ENCODE measurements around the gene VCPKMT.

Gene VCPKMT

DNA sequence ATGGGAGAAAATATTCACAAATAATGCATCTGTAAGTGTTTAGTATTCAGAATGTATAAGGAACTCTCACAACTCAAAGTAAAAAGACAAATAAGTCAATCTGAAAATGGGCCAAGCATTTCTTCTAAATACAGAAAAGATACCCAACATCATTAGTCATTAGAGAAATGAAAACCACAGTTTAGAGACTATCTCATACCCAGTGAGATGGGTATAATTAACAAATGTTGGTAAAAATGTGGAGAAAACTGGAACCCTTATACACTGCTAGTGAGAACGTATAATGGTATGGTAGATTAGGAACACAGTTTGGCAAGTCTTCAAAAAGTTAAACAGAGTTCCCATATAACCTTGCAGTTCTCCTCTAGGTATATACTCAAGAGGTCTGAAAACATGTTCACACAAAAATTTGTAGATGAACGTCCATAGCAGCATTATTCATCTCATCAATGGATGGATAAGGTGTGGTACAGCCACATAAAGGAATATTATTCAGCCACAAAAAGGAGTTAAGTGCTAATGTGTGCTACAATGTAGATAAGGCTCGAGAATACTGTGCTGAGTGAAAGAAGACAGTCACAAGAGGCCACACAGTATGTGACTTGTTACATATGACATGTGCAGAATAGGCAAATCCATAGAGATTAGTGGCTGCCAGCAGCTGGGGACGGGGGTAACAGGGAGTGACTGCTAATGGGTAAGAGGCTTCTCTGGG, 5.9 kb downstream of the VCPKMT start:
- Histone ChIP-seq H3K23ac (ENCODE audit: low read length) (no peak overlapping the region), H3K56ac (ENCODE audit: low read length) (no peak overlapping the region), H3K4me3 (ENCODE audit: low read length) (no peak overlapping the region), H3K18ac (ENCODE audit: low read length) (no peak overlapping the region), H3K4ac (ENCODE audit: low read depth, low read length) (no peak overlapping the region), H2BK15ac (replicated peaks; ENCODE audit: low read depth) (no peak overlapping the region), H3K27me3 (ENCODE audit: insufficient read depth, low read length, poor library complexity) (no peaks in the 10 kb centered on the region), H4K8ac (ENCODE audit: low read depth, low read length) (no peak overlapping the region), H3K4me2 (ENCODE audit: low read length) (no peak overlapping the region), H4K5ac (ENCODE audit: low read length) (no peak overlapping the region), H2BK5ac (ENCODE audit: low read length) (no peak overlapping the region), H3K9ac (ENCODE audit: low read length) (no peak overlapping the region), H3K4me1 (ENCODE audit: control insufficient read depth, low read depth, low read length) (no peaks in the 10 kb centered on the region), H3K79me2 (ENCODE audit: control insufficient read depth, insufficient read depth, low read length) (peaks cover 6% of the 10 kb centered on the region), H3K27ac (ENCODE audit: low read depth, low read length) (no peak overlapping the region), H2BK120ac (ENCODE audit: low read depth, low read length) (no peak overlapping the region), H3K79me1 (ENCODE audit: low read length) (peaks cover 3% of the 10 kb centered on the region), H3K36me3 (ENCODE audit: control insufficient read depth, insufficient read depth, low read length) (peaks cover 4% of the 10 kb centered on the region), H2AK5ac (ENCODE audit: low read length) (no peak overlapping the region)
- WGBS (ENCODE audit: extremely low coverage, insufficient coverage, low lambda C conversion rate) = no CpG with 5 or more reads among the region's 4 CpGs
- no peak for DNase-seq

DNA sequence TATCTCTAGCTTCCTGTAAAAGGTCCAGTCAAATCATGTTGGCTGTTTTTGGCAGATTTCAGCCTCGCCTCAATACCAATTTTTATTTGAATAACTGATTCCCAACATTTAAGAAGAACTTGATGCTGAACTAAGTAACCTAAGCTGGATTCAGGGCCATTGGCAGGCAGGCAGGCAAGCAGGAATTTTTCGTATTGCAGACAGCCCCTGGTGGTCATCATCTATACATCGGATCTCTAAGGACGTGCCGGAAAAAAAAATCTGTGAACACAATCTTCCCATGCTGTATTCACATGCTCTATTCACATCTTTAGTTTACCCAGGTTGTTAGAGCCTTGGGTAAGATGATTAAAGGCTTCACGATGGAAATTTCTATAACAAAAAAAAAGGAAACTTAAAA, 7.0 kb downstream of the VCPKMT start:
- H2BK120ac ChIP-seq (ENCODE audit: low read depth, low read length) = no peak overlapping the region
- no peak overlapping the region for H3K4ac ChIP-seq (ENCODE audit: low read depth, low read length)
- no peaks in the 10 kb centered on the region for H3K4me1 ChIP-seq (ENCODE audit: control insufficient read depth, low read depth, low read length)
- peak; percentile 48 for DNase-seq
- no peak overlapping the region for H3K4me2 ChIP-seq (ENCODE audit: low read length)
- H3K79me1 ChIP-seq (ENCODE audit: low read length) = peaks cover under 1% of the 10 kb centered on the region
- no peak overlapping the region for H3K56ac ChIP-seq (ENCODE audit: low read length)
- H3K18ac ChIP-seq (ENCODE audit: low read length) = no peak overlapping the region
- H3K4me3 ChIP-seq (ENCODE audit: low read length) = no peak overlapping the region
- no peak overlapping the region for H2BK5ac ChIP-seq (ENCODE audit: low read length)
- H2BK15ac ChIP-seq (replicated peaks; ENCODE audit: low read depth) = no peak overlapping the region
- H3K27ac ChIP-seq (ENCODE audit: low read depth, low read length) = no peak overlapping the region
- H3K27me3 ChIP-seq (ENCODE audit: insufficient read depth, low read length, poor library complexity) = no peaks in the 10 kb centered on the region
- peaks cover 2% of the 10 kb centered on the region for H3K36me3 ChIP-seq (ENCODE audit: control insufficient read depth, insufficient read depth, low read length)
- H4K5ac ChIP-seq (ENCODE audit: low read length) = no peak overlapping the region
- H4K8ac ChIP-seq (ENCODE audit: low read depth, low read length) = no peak overlapping the region
- no CpG with 5 or more reads among the region's 6 CpGs for WGBS (ENCODE audit: extremely low coverage, insufficient coverage, low lambda C conversion rate)
- H3K23ac ChIP-seq (ENCODE audit: low read length) = no peak overlapping the region
- no peak overlapping the region for H2AK5ac ChIP-seq (ENCODE audit: low read length)
- H3K9ac ChIP-seq (ENCODE audit: low read length) = no peak overlapping the region
- peaks cover under 1% of the 10 kb centered on the region for H3K79me2 ChIP-seq (ENCODE audit: control insufficient read depth, insufficient read depth, low read length)

DNA sequence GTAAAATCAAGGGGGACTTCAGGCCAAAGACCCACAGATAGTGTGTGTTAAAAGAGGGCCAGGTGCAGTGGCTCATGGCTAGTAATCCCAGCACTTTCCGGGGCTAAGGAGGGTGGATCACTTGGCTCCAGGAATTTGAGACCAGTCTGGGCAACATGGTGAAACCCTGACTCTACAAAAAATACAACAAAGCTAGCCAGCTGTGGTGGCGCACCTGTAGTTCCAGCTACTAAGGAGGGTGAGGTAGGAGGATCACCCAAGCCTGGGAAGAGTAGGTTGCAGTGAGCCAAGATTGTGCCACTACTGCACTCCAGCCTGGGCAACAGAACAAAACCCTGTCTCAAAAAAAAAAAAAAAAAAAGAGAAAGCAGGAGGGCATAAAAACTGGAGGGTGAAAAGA, 8.5 kb downstream of the VCPKMT start:
- no peak overlapping the region for H2BK5ac ChIP-seq (ENCODE audit: low read length)

DNA sequence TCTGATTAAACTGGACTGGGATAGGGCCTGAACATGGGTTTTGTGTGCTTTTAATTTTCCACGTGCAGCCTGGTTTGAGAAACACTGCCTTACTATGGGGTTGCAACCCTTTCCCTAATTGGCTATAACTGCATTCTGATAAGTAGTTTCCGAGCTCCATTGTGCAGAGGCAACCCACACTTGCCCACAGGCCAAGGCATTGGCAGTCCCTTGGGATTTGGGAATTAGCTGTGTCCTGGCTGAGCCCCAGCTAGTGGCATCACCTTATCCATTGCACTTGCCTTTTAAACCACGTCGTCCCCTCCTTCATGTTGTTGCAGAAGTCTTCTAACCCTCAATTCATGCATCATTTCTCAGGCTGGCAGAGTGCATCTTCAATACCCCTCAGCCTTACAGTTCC, 10.2 kb downstream of the VCPKMT start:
- no peak overlapping the region for H2BK15ac ChIP-seq (replicated peaks; ENCODE audit: low read depth)
- H3K9ac ChIP-seq (ENCODE audit: low read length) = no peak overlapping the region
- H3K79me2 ChIP-seq (ENCODE audit: control insufficient read depth, insufficient read depth, low read length) = no peaks in the 10 kb centered on the region
- H3K23ac ChIP-seq (ENCODE audit: low read length) = no peak overlapping the region
- H3K56ac ChIP-seq (ENCODE audit: low read length) = no peak overlapping the region
- no peaks in the 10 kb centered on the region for H3K4me1 ChIP-seq (ENCODE audit: control insufficient read depth, low read depth, low read length)
- H3K36me3 ChIP-seq (ENCODE audit: control insufficient read depth, insufficient read depth, low read length) = no peaks in the 10 kb centered on the region
- no peak overlapping the region for H4K8ac ChIP-seq (ENCODE audit: low read depth, low read length)
- H3K27me3 ChIP-seq (ENCODE audit: insufficient read depth, low read length, poor library complexity) = no peaks in the 10 kb centered on the region
- no peak for DNase-seq
- no peak overlapping the region for H3K4me3 ChIP-seq (ENCODE audit: low read length)
- H2BK120ac ChIP-seq (ENCODE audit: low read depth, low read length) = no peak overlapping the region
- no peak overlapping the region for H3K4me2 ChIP-seq (ENCODE audit: low read length)
- H2AK5ac ChIP-seq (ENCODE audit: low read length) = no peak overlapping the region
- no peak overlapping the region for H3K4ac ChIP-seq (ENCODE audit: low read depth, low read length)
- H4K5ac ChIP-seq (ENCODE audit: low read length) = no peak overlapping the region
- H3K79me1 ChIP-seq (ENCODE audit: low read length) = no peaks in the 10 kb centered on the region
- no CpG with 5 or more reads among the region's 4 CpGs for WGBS (ENCODE audit: extremely low coverage, insufficient coverage, low lambda C conversion rate)
- no peak overlapping the region for H3K18ac ChIP-seq (ENCODE audit: low read length)
- no peak overlapping the region for H3K27ac ChIP-seq (ENCODE audit: low read depth, low read length)
- no peak overlapping the region for H2BK5ac ChIP-seq (ENCODE audit: low read length)

More for the DNA sequence above, 8.5 kb downstream of the VCPKMT start:
- Histone ChIP-seq H3K4ac (ENCODE audit: low read depth, low read length) (no peak overlapping the region), H3K36me3 (ENCODE audit: control insufficient read depth, insufficient read depth, low read length) (peaks cover 2% of the 10 kb centered on the region), H3K4me1 (ENCODE audit: control insufficient read depth, low read depth, low read length) (no peaks in the 10 kb centered on the region), H2BK15ac (replicated peaks; ENCODE audit: low read depth) (no peak overlapping the region), H3K56ac (ENCODE audit: low read length) (no peak overlapping the region), H3K23ac (ENCODE audit: low read length) (no peak overlapping the region), H3K9ac (ENCODE audit: low read length) (no peak overlapping the region), H4K5ac (ENCODE audit: low read length) (no peak overlapping the region), H3K18ac (ENCODE audit: low read length) (no peak overlapping the region), H3K27ac (ENCODE audit: low read depth, low read length) (no peak overlapping the region), H3K4me2 (ENCODE audit: low read length) (no peak overlapping the region), H3K79me2 (ENCODE audit: control insufficient read depth, insufficient read depth, low read length) (no peaks in the 10 kb centered on the region), H3K27me3 (ENCODE audit: insufficient read depth, low read length, poor library complexity) (no peaks in the 10 kb centered on the region), H2BK120ac (ENCODE audit: low read depth, low read length) (no peak overlapping the region), H4K8ac (ENCODE audit: low read depth, low read length) (no peak overlapping the region), H3K4me3 (ENCODE audit: low read length) (no peak overlapping the region), H2AK5ac (ENCODE audit: low read length) (no peak overlapping the region), H3K79me1 (ENCODE audit: low read length) (no peaks in the 10 kb centered on the region)
- WGBS (ENCODE audit: extremely low coverage, insufficient coverage, low lambda C conversion rate) = no CpG with 5 or more reads among the region's 2 CpGs
- DNase-seq = no peak

DNA sequence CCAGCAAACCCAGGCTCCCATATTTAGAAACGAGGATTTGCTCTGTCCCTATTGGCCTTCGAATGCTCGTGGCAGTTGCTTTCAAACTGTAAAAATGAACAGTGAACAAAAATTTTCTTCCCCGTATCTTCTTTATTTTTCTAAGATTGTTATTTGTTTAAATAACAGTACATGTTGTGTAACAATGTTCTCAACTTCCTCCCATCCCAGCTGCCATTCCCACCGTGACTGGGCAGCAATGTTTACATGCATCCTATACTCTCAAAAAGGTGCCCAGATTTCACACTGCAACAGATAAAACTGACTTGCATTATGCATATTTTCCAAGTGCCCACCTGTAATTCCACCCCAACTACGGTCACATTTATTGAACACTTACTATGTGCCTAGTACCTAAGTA, 12.8 kb downstream of the VCPKMT start:
- Histone ChIP-seq H3K4me3 (ENCODE audit: low read length) (no peak overlapping the region), H2AK5ac (ENCODE audit: low read length) (no peak overlapping the region), H3K79me1 (ENCODE audit: low read length) (no peaks in the 10 kb centered on the region), H3K18ac (ENCODE audit: low read length) (no peak overlapping the region), H3K4ac (ENCODE audit: low read depth, low read length) (no peak overlapping the region), H3K56ac (ENCODE audit: low read length) (no peak overlapping the region), H3K9ac (ENCODE audit: low read length) (no peak overlapping the region), H2BK120ac (ENCODE audit: low read depth, low read length) (no peak overlapping the region), H3K27ac (ENCODE audit: low read depth, low read length) (no peak overlapping the region), H3K27me3 (ENCODE audit: insufficient read depth, low read length, poor library complexity) (no peaks in the 10 kb centered on the region), H3K23ac (ENCODE audit: low read length) (no peak overlapping the region), H4K5ac (ENCODE audit: low read length) (no peak overlapping the region), H3K79me2 (ENCODE audit: control insufficient read depth, insufficient read depth, low read length) (no peaks in the 10 kb centered on the region), H2BK5ac (ENCODE audit: low read length) (no peak overlapping the region), H3K4me2 (ENCODE audit: low read length) (no peak overlapping the region), H3K4me1 (ENCODE audit: control insufficient read depth, low read depth, low read length) (no peaks in the 10 kb centered on the region), H4K8ac (ENCODE audit: low read depth, low read length) (no peak overlapping the region), H2BK15ac (replicated peaks; ENCODE audit: low read depth) (no peak overlapping the region), H3K36me3 (ENCODE audit: control insufficient read depth, insufficient read depth, low read length) (no peaks in the 10 kb centered on the region)
- no CpG with 5 or more reads among the region's 6 CpGs for WGBS (ENCODE audit: extremely low coverage, insufficient coverage, low lambda C conversion rate)
- no peak for DNase-seq

DNA sequence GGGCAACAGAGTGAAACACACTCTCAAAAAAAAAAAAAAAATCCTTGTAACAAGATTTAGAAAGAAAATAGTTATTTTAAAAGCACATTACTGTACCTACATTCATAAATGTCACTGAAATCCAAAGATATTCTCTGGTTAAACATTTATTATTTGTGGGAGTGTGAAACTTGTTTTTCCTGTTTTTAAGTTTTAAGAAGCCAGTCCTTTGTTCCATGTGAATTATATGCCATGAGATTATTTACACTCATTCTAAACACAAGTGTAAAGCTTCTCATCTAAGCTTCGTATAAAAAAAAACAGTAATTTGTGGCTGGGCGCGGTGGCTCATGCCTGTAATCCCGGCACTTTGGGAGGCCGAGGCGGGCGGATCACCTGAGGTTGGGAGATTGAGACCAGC, 15.0 kb downstream of the VCPKMT start:
- no CpG with 5 or more reads among the region's 7 CpGs for WGBS (ENCODE audit: extremely low coverage, insufficient coverage, low lambda C conversion rate)
- H3K18ac ChIP-seq (ENCODE audit: low read length) = no peak overlapping the region
- H3K4me2 ChIP-seq (ENCODE audit: low read length) = no peak overlapping the region
- no peaks in the 10 kb centered on the region for H3K79me2 ChIP-seq (ENCODE audit: control insufficient read depth, insufficient read depth, low read length)
- DNase-seq = no peak
- H3K23ac ChIP-seq (ENCODE audit: low read length) = no peak overlapping the region
- H3K9ac ChIP-seq (ENCODE audit: low read length) = no peak overlapping the region
- no peak overlapping the region for H4K8ac ChIP-seq (ENCODE audit: low read depth, low read length)
- no peak overlapping the region for H2BK120ac ChIP-seq (ENCODE audit: low read depth, low read length)
- no peaks in the 10 kb centered on the region for H3K4me1 ChIP-seq (ENCODE audit: control insufficient read depth, low read depth, low read length)
- no peak overlapping the region for H3K4ac ChIP-seq (ENCODE audit: low read depth, low read length)
- no peak overlapping the region for H2BK15ac ChIP-seq (replicated peaks; ENCODE audit: low read depth)
- H4K5ac ChIP-seq (ENCODE audit: low read length) = no peak overlapping the region
- H3K4me3 ChIP-seq (ENCODE audit: low read length) = no peak overlapping the region
- no peak overlapping the region for H2AK5ac ChIP-seq (ENCODE audit: low read length)
- no peaks in the 10 kb centered on the region for H3K27me3 ChIP-seq (ENCODE audit: insufficient read depth, low read length, poor library complexity)
- H3K27ac ChIP-seq (ENCODE audit: low read depth, low read length) = no peak overlapping the region
- H2BK5ac ChIP-seq (ENCODE audit: low read length) = no peak overlapping the region
- no peaks in the 10 kb centered on the region for H3K79me1 ChIP-seq (ENCODE audit: low read length)
- H3K56ac ChIP-seq (ENCODE audit: low read length) = no peak overlapping the region
- no peaks in the 10 kb centered on the region for H3K36me3 ChIP-seq (ENCODE audit: control insufficient read depth, insufficient read depth, low read length)

All from mesendoderm (in vitro differentiated cells).